Right renal pelvis (tissue), 4 donors: ENCODE results near the gene PHF21A. TPM values are rescaled to one million over a fixed set of nuclear protein-coding genes. Genes with fewer than 3 reads are reported as not detected.

Source experiments
- DNase-seq, 4 donors: peaks; one replicate each; pipeline ENCODE4 v3.0.0-alpha.2; 2013; ENCODE audit warnings: low read depth in 4 of 4, low spot score in 3 of 4, missing footprints in 1 of 4
- polyA plus RNA-seq, 4 donors: library from polyadenylated mRNA; unstranded; fragments of 120-200 nt; gene quantifications; one replicate each; pipeline ENCODE4 v1.2.1, GENCODE V29; 2013; ENCODE audit not compliant: insufficient read length in 4 of 4

The PHF21A gene
- polyA plus RNA-seq = 10 to 100 TPM; 41.5 to 52.2 (median 49.9) TPM

- peak; percentile 78 to 82 (median 80) for DNase-seq
These were observed at the start of gene PHF21A for GRCh38 chr11:46121301-46121723. Gene PHF21A, minus strand, starts transcription at chr11:46121454. Its CDS starts 37,235 bp downstream, at chr11:46084219.

- no peak for DNase-seq
These were observed 49.5 kb upstream of the PHF21A start for GRCh38 chr11:46170797-46171196.

GRCh38 chr11:46162700-46163099, 41.4 kb upstream of the PHF21A start:
- DNase-seq = no peak

GRCh38 chr11:46161201-46161600, 39.9 kb upstream of the PHF21A start:
- DNase-seq = no peak

- DNase-seq = no peak
These were observed 38.8 kb upstream of the PHF21A start for GRCh38 chr11:46160100-46160499.

GRCh38 chr11:46159680-46160079, 38.4 kb upstream of the PHF21A start:
- no peak for DNase-seq

- DNase-seq = no peak
These were observed 28.6 kb upstream of the PHF21A start for GRCh38 chr11:46149826-46150225.

GRCh38 chr11:46149342-46149741, 28.1 kb upstream of the PHF21A start:
- no peak for DNase-seq

GRCh38 chr11:46144741-46145140, 23.5 kb upstream of the PHF21A start:
- DNase-seq = no peak

GRCh38 chr11:46143049-46143806, 22.0 kb upstream of the PHF21A start:
- DNase-seq = no peak

- no peak for DNase-seq
These were observed 21.3 kb upstream of the PHF21A start for GRCh38 chr11:46142561-46142960.

- no peak for DNase-seq
These were observed 20.3 kb upstream of the PHF21A start for GRCh38 chr11:46141597-46141996.

- DNase-seq = no peak
These were observed 13.3 kb upstream of the PHF21A start for GRCh38 chr11:46134540-46134939.

- DNase-seq = no peak
These were observed 12.8 kb upstream of the PHF21A start for GRCh38 chr11:46134061-46134460.

GRCh38 chr11:46133119-46133518, 11.9 kb upstream of the PHF21A start:
- DNase-seq = no peak

- no peak for DNase-seq
These were observed 9.2 kb upstream of the PHF21A start for GRCh38 chr11:46130286-46130940.

- no peak for DNase-seq
These were observed 7.9 kb upstream of the PHF21A start for GRCh38 chr11:46129133-46129532.

GRCh38 chr11:46127150-46127638, 5.9 kb upstream of the PHF21A start:
- DNase-seq = no peak

- DNase-seq = no peak
These were observed 4.0 kb upstream of the PHF21A start for GRCh38 chr11:46125284-46125683.

GRCh38 chr11:46122945-46123715, 1.9 kb upstream of the PHF21A start:
- DNase-seq = no peak
